Endothelial cell of umbilical vein (primary cell): Measurements from ENCODE around the gene FCN1. TPM values are rescaled to one million over a fixed set of nuclear protein-coding genes. Genes with fewer than 3 reads are reported as not detected.

Source experiments
- BruUV-seq: library from RNA; stranded (reverse); fragments of 400-500 nt; replicated peaks from 2 replicates; lab custom pipeline; 2021; lab: Mats Ljungman, UMichigan
- CTCF ChIA-PET: fragments of 300-600, 350-600 bp; sonication (Branson Sonifier 250); formaldehyde crosslinking; loops from one replicate; lab custom pipeline; 2021; ENCODE audit warnings: antibody characterized with exemption, inconsistent platforms; lab: Charles Lee
- POLR2A ChIA-PET: fragments of 300-600, 350-600 bp; sonication (Branson Sonifier 250); formaldehyde crosslinking; loops from one replicate; lab custom pipeline; 2021; ENCODE audit warnings: antibody characterized with exemption, inconsistent platforms; lab: Charles Lee
- DNase-seq: peaks from one replicate; pipeline ENCODE4 v3.0.0-alpha.2; 2011; ENCODE audit warnings: low read depth, low spot score
- FAIRE-seq: peaks from 2 replicates; lab custom pipeline; 2011; peaks lifted over from hg19 to GRCh38; lab: Jason Lieb, UNC
- H2AFZ ChIP-seq: 2 replicates; pipeline ENCODE4 v1.6.0; 2012; ENCODE audit warnings: low read depth, low read length, control low read depth, inconsistent platforms
- H3K27ac ChIP-seq: 2 replicates; pipeline ENCODE4 v1.5.1; 2011; ENCODE audit warnings: low read depth, mild to moderate bottlenecking, control low read depth, low read length, moderate library complexity; ENCODE audit not compliant: insufficient read depth
- H3K27me3 ChIP-seq, 2 experiments: 2 replicates each; pipeline versions ENCODE4 v1.6.0 to v1.6.1; 2011; ENCODE audit warnings: low read length in 2 of 2, mixed read lengths in 1 of 2; ENCODE audit not compliant: control insufficient read depth in 2 of 2, insufficient read depth in 2 of 2
- H3K36me3 ChIP-seq, 2 experiments: 2 replicates in 1 of 2; 3 replicates in 1 of 2; pipeline ENCODE4 v1.5.1; 2011; ENCODE audit warnings: low read length in 2 of 2, mild to moderate bottlenecking in 1 of 2, moderate library complexity in 1 of 2; ENCODE audit not compliant: control insufficient read depth in 2 of 2, insufficient read depth in 2 of 2; ENCODE audit errors: extremely low read depth in 1 of 2
- H3K4me1 ChIP-seq: 3 replicates; pipeline ENCODE4 v1.5.1; 2011; ENCODE audit warnings: mild to moderate bottlenecking, low read length; ENCODE audit not compliant: control insufficient read depth, insufficient read depth; ENCODE audit errors: extremely low read depth
- H3K4me2 ChIP-seq: 2 replicates; pipeline ENCODE4 v1.6.1; 2011; ENCODE audit warnings: low read length, control low read depth, mixed read lengths; ENCODE audit not compliant: insufficient read depth
- H3K4me3 ChIP-seq, 3 experiments: fragments of 200-600 bp in 1 of 3; sonication (generic), shearing (Covaris generic) in 1 of 3; replicated peaks in 1 of 3; 2 replicates each; pipeline ENCODE4 v1.5.1; 2011 to 2016; ENCODE audit warnings: control low read depth in 3 of 3, low read length in 3 of 3, mild to moderate bottlenecking in 2 of 3, inconsistent platforms in 1 of 3, low read depth in 1 of 3, moderate library complexity in 1 of 3; ENCODE audit not compliant: insufficient read depth in 1 of 3
- H3K79me2 ChIP-seq: 2 replicates; pipeline ENCODE4 v1.6.0; 2012; ENCODE audit warnings: low read length, inconsistent platforms; ENCODE audit not compliant: control insufficient read depth, insufficient read depth
- H3K9ac ChIP-seq: replicated peaks from 2 replicates; pipeline ENCODE3; 2011; ENCODE audit warnings: low read length, control low read depth; ENCODE audit not compliant: insufficient read depth; ENCODE audit errors: extremely low read depth
- H3K9me1 ChIP-seq: replicated peaks from 3 replicates; pipeline ENCODE4 v1.6.0; 2011; ENCODE audit warnings: mild to moderate bottlenecking, low read length; ENCODE audit not compliant: control insufficient read depth, insufficient read depth; ENCODE audit errors: extremely low read depth
- H3K9me3 ChIP-seq: replicated peaks from 2 replicates; pipeline ENCODE4 v1.5.1; 2012; ENCODE audit warnings: low read length, inconsistent platforms; ENCODE audit not compliant: control insufficient read depth, insufficient read depth
- H4K20me1 ChIP-seq: replicated peaks from 2 replicates; pipeline ENCODE3; 2011; ENCODE audit warnings: mild to moderate bottlenecking, low read length; ENCODE audit not compliant: control insufficient read depth, insufficient read depth; ENCODE audit errors: extremely low read depth
- FOS ChIP-seq: IDR thresholded peaks from 2 replicates; pipeline ENCODE4 v1.6.1; 2011; ENCODE audit warnings: mild to moderate bottlenecking, low read length, moderate library complexity, borderline replicate concordance; ENCODE audit not compliant: insufficient read depth
- GATA2 ChIP-seq: IDR thresholded peaks from 2 replicates; pipeline ENCODE4 v1.7.0; 2011; ENCODE audit warnings: low read depth, mild to moderate bottlenecking, moderate library complexity, mixed read lengths, low read length; ENCODE audit not compliant: insufficient read length, insufficient read depth
- JUN ChIP-seq: IDR thresholded peaks from 2 replicates; pipeline ENCODE4 v1.6.1; 2011; ENCODE audit warnings: borderline replicate concordance, low read depth; ENCODE audit not compliant: insufficient read length, insufficient read depth
- MYC ChIP-seq: IDR thresholded peaks from one replicate; pipeline ENCODE4 v1.6.1; 2011; ENCODE audit warnings: mild to moderate bottlenecking, low read depth, low read length
- POLR2A ChIP-seq: IDR thresholded peaks from 2 replicates; pipeline ENCODE4 v1.6.1; 2012; ENCODE audit warnings: low read depth, mild to moderate bottlenecking, control low read depth, low read length
- dilution Hi-C: fragments of 300-500 bp; cut with MboI; formaldehyde crosslinking; loops from one replicate; pipeline ENCODE4 v1.15.0; 2019; ENCODE audit warnings: low sequenced_read_pairs; ENCODE audit not compliant: extremely low pct_ligation_motif_present
- intact Hi-C: fragments of 100-400 bp; cut with micrococcal nuclease; formaldehyde crosslinking; loops from one replicate; pipeline ENCODE4 v1.10.0; 2022
- polyA plus RNA-seq, 4 experiments: library from polyadenylated mRNA; depleted of rRNA in 3 of 4; stranded (reverse) in 3 of 4; unstranded in 1 of 4; fragments of >200 nt; gene quantifications; 2 replicates each; pipeline versions ENCODE4 v1.2.1 to v1.2.3, GENCODE V29; 2011 to 2012; ENCODE audit warnings: missing spikeins in 1 of 4
- total RNA-seq: library from RNA; stranded (reverse); gene quantifications from 2 replicates; pipeline ENCODE4 v1.2.3, GENCODE V29; 2021
- TF ChIP-seq, protein P1 (sequence below), 2 donors: IDR thresholded peaks; 1 replicate in 1 of 2; 2 replicates in 1 of 2; pipeline ENCODE4 v1.5.1; 2011; ENCODE audit warnings: low read length in 2 of 2, mild to moderate bottlenecking in 2 of 2, moderate library complexity in 2 of 2, control low read depth in 1 of 2, inconsistent platforms in 1 of 2, low read depth in 1 of 2; ENCODE audit not compliant: insufficient read depth in 1 of 2; ENCODE audit errors: extremely low read depth in 1 of 2
- TF ChIP-seq, protein P2 (sequence below): IDR thresholded peaks from 2 replicates; pipeline ENCODE4 v1.6.1; 2011; ENCODE audit not compliant: insufficient read depth, insufficient read length

FCN1 gene
- total and polyA plus RNA-seq, 2 donors (not counting 3 experiments of a cell fraction or from before 2014, with no cell fraction given): not detected

DNA sequence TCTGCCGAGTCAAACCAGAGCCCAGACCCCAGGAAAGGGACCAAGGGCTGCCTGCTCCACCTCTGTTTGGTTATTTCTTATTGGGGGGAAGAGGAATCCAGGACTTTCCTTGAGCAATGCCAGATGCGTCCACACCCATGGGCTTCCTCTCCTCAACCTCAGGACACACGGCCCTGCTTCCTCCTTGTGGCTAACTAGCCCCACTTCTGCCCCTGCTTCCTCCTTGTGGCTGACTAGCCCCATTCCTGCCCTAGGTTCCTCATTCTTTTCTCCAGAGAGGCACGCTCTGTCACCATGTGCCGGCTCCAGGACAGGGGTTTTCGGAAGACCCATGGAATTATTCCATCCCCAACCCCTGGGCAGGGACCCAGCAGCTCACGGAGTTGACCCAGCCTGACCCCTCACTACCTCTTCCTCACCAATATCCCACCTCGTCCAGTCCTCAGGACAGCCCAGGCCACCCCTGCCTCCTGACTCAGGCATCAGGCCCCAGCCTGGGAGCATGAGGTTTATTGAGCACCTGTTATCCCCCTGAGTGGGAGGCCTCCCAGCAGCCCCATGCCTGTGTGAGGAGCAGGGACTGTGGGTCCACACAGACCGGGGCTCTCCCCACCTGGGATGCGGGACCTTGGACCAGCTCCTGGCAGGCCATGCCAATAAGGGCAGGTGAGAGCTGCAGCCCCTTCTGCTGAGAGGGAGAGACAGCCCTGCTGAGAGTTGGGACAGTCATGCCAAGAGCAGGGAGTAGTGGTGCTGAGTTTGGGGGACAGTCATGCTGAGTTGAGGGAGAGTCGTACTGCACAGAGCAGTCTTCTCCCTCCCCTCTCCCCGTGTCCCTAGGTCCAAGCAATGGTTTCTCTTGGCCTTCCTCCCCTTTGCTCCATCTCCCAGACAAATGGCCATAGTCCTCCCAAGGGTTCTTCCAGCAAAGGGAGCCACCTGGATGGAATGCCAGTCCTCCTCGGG is 11.8 kb upstream of the FCN1 start:
- H4K20me1 ChIP-seq: no peaks in the 10 kb centered on the region
- no peak for FAIRE-seq

More for the DNA sequence above, 11.8 kb upstream of the FCN1 start:
- Histone ChIP-seq H3K9ac (no peak overlapping the region), H3K4me1 (no peaks in the 10 kb centered on the region), H2AFZ (no peak overlapping the region), H3K36me3 (no peaks in the 10 kb centered on the region), H3K27ac (no peak overlapping the region), H3K79me2 (no peaks in the 10 kb centered on the region), H3K9me3 (no peaks in the 10 kb centered on the region), H3K27me3 (no peaks in the 10 kb centered on the region), H3K4me3 (no peak overlapping the region), H3K9me1 (no peaks in the 10 kb centered on the region), H3K4me2 (no peak overlapping the region)
- ChIA-PET CTCF (no interaction called here), POLR2A (no interaction called here)
- dilution Hi-C loops (no loop called here), intact Hi-C loops (no loop called here)
- TF ChIP-seq GATA2: no peak
- no peak for TF ChIP-seq MYC
- TF ChIP-seq POLR2A: no peak
- TF ChIP-seq JUN: no peak
- TF ChIP-seq, protein P1, sequence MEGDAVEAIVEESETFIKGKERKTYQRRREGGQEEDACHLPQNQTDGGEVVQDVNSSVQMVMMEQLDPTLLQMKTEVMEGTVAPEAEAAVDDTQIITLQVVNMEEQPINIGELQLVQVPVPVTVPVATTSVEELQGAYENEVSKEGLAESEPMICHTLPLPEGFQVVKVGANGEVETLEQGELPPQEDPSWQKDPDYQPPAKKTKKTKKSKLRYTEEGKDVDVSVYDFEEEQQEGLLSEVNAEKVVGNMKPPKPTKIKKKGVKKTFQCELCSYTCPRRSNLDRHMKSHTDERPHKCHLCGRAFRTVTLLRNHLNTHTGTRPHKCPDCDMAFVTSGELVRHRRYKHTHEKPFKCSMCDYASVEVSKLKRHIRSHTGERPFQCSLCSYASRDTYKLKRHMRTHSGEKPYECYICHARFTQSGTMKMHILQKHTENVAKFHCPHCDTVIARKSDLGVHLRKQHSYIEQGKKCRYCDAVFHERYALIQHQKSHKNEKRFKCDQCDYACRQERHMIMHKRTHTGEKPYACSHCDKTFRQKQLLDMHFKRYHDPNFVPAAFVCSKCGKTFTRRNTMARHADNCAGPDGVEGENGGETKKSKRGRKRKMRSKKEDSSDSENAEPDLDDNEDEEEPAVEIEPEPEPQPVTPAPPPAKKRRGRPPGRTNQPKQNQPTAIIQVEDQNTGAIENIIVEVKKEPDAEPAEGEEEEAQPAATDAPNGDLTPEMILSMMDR (IDR thresholded peaks at IDR 0.05; ENCODE audit: extremely low read depth in 1 of 2, insufficient read depth in 1 of 2, low read depth in 1 of 2, low read length in 2 of 2): no peak
- TF ChIP-seq, protein P2, sequence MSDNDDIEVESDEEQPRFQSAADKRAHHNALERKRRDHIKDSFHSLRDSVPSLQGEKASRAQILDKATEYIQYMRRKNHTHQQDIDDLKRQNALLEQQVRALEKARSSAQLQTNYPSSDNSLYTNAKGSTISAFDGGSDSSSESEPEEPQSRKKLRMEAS: no peak
- no peak for TF ChIP-seq FOS
- no peak for DNase-seq
- BruUV-seq: no TSS peak
